ENCODE measurements around the gene ATAD3A.
"Not testable (repeated sequence)": the region's sequence is repeated elsewhere in the genome, so short reads cannot be mapped to it uniquely, and the experiment has no call there.

Gene ATAD3A

DNA sequence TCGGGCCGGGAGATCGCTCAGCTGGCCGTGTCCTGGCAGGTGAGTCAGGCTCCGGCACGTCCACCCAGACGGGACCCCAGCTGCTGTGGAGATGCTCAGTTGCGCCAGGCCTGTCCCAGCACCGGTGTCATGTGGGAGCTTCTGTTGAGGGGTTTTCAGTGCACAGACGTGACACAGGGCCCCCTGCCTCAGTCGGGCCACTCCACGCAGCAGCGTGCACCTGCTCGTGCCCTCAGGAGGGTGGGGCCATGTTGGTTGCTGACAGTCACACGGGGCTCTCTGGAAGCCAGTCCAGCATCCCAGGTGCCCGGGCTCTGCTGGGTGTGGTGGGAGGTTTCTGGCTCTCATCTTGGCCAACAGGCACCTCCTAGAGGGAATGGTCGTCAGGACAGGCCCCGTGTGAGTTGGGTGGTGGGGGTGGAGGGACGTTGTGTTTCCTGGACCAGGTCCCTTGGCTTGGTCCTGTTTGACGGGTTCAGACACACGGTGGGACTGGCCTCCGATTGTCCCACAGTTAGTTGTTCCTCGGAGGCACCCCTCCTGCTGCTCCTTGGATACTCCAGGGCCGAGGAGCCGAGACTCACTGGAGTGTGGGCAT lies 21.2 kb upstream of the ATAD3A start:
- no peak overlapping the region for H3K27ac ChIP-seq (ENCODE audit: low read depth, low read length)
- H3K36me3 ChIP-seq (ENCODE audit: control insufficient read depth, insufficient read depth, low read length), result peaks cover 81% of the 10 kb centered on the region

DNA sequence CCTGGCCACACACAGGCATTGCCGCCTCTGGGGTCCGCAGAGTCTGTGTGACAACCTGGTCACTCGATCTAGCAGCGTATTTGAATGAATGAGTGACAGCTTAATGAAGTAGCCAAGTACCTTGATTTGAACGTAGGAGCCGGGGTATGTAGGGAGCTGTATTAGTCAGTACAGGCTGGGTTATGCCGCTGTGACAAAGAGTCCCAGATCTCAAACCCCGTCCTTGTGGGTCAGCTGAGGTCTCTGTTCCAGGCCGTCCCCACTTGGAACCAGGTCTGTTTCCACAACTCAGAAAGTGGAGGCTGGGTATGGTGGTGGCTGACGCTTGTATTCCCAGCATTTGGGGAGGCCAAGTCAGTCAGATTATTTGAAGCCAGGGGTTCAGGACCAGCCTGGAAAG lies 20.4 kb upstream of the ATAD3A start:
- no peak overlapping the region for H3K9ac ChIP-seq (ENCODE audit: low read length)
- 0 out of 2 replicates have a peak, but pooled peaks cover 2% of the 10 kb centered on the region for H3K9me3 ChIP-seq (ENCODE audit: control insufficient read depth, insufficient read depth, low read depth, low read length)
- H3K27me3 ChIP-seq (ENCODE audit: control insufficient read depth, insufficient read depth, low read length), result no peaks in the 10 kb centered on the region
- H3K27ac ChIP-seq (ENCODE audit: low read depth, low read length), result no peak overlapping the region
- peaks cover 79% of the 10 kb centered on the region for H3K36me3 ChIP-seq (ENCODE audit: control insufficient read depth, insufficient read depth, low read length)
- H3K4me1 ChIP-seq (ENCODE audit: control insufficient read depth, insufficient read depth, low read length), result no peaks in the 10 kb centered on the region
- H3K4me3 ChIP-seq (ENCODE audit: low read depth, low read length), result no peak overlapping the region

More for the DNA sequence above, 21.2 kb upstream of the ATAD3A start:
- no peaks in the 10 kb centered on the region for H3K4me1 ChIP-seq (ENCODE audit: control insufficient read depth, insufficient read depth, low read length)
- H3K4me3 ChIP-seq (ENCODE audit: low read depth, low read length), result no peak overlapping the region
- no peaks in the 10 kb centered on the region for H3K27me3 ChIP-seq (ENCODE audit: control insufficient read depth, insufficient read depth, low read length)
- 0 out of 2 replicates have a peak, but pooled peaks cover 2% of the 10 kb centered on the region for H3K9me3 ChIP-seq (ENCODE audit: control insufficient read depth, insufficient read depth, low read depth, low read length)
- no peak overlapping the region for H3K9ac ChIP-seq (ENCODE audit: low read length)

DNA sequence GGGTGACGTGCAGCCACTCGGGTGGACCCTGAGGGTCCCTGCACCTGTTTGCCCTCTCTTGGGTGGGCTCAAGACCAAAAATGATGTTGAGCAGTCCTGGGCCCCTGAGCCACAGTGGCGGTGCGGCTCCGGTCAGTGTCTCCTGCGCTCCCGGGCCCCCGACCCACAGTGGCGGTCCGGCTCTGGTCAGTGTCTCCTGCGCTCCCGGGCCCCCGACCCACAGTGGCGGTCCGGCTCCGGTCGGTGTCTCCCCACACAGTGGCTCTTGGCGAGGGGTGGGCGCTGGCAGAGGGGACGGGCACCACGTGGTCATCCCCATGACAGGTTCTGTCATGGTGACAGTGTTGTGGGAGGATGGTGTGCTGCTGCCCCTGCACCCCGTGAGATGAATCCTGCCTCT lies 17.7 kb upstream of the ATAD3A start:
- not testable (repeated sequence) for H3K9me3 ChIP-seq (ENCODE audit: control insufficient read depth, insufficient read depth, low read depth, low read length); H3K27me3 ChIP-seq (ENCODE audit: control insufficient read depth, insufficient read depth, low read length); H3K9ac ChIP-seq (ENCODE audit: low read length); H3K4me1 ChIP-seq (ENCODE audit: control insufficient read depth, insufficient read depth, low read length); H3K27ac ChIP-seq (ENCODE audit: low read depth, low read length); H3K4me3 ChIP-seq (ENCODE audit: low read depth, low read length)
- peaks cover 55% of the 10 kb centered on the region for H3K36me3 ChIP-seq (ENCODE audit: control insufficient read depth, insufficient read depth, low read length)

- not testable (repeated sequence) for H3K27ac ChIP-seq (ENCODE audit: low read depth, low read length); H3K27me3 ChIP-seq (ENCODE audit: control insufficient read depth, insufficient read depth, low read length); H3K4me1 ChIP-seq (ENCODE audit: control insufficient read depth, insufficient read depth, low read length); H3K9me3 ChIP-seq (ENCODE audit: control insufficient read depth, insufficient read depth, low read depth, low read length); H3K9ac ChIP-seq (ENCODE audit: low read length); H3K4me3 ChIP-seq (ENCODE audit: low read depth, low read length)
- peaks cover 45% of the 10 kb centered on the region for H3K36me3 ChIP-seq (ENCODE audit: control insufficient read depth, insufficient read depth, low read length)
Measured at GRCh38 chr1:1495461-1495975, 16.4 kb upstream of the ATAD3A start.

GRCh38 chr1:1504777-1505365 lies 7.1 kb upstream of the ATAD3A start:
- peak overlapping the region; percentile 26 for H3K9ac ChIP-seq (ENCODE audit: low read length)
- not testable (repeated sequence) for H3K27me3 ChIP-seq (ENCODE audit: control insufficient read depth, insufficient read depth, low read length); H3K36me3 ChIP-seq (ENCODE audit: control insufficient read depth, insufficient read depth, low read length); H3K9me3 ChIP-seq (ENCODE audit: control insufficient read depth, insufficient read depth, low read depth, low read length); H3K4me1 ChIP-seq (ENCODE audit: control insufficient read depth, insufficient read depth, low read length); H3K27ac ChIP-seq (ENCODE audit: low read depth, low read length)
- peak overlapping the region; percentile 46; the same call in 1 of the 2 replicates for H3K4me3 ChIP-seq (ENCODE audit: low read depth, low read length)

GRCh38 chr1:1505366-1505798 lies 6.6 kb upstream of the ATAD3A start:
- not testable (repeated sequence) for H3K36me3 ChIP-seq (ENCODE audit: control insufficient read depth, insufficient read depth, low read length); H3K27me3 ChIP-seq (ENCODE audit: control insufficient read depth, insufficient read depth, low read length); H3K9me3 ChIP-seq (ENCODE audit: control insufficient read depth, insufficient read depth, low read depth, low read length); H3K4me1 ChIP-seq (ENCODE audit: control insufficient read depth, insufficient read depth, low read length); H3K27ac ChIP-seq (ENCODE audit: low read depth, low read length)
- peak overlapping the region; percentile 46; the same call in 1 of the 2 replicates for H3K4me3 ChIP-seq (ENCODE audit: low read depth, low read length)
- peak overlapping the region; percentile 26 for H3K9ac ChIP-seq (ENCODE audit: low read length)

DNA sequence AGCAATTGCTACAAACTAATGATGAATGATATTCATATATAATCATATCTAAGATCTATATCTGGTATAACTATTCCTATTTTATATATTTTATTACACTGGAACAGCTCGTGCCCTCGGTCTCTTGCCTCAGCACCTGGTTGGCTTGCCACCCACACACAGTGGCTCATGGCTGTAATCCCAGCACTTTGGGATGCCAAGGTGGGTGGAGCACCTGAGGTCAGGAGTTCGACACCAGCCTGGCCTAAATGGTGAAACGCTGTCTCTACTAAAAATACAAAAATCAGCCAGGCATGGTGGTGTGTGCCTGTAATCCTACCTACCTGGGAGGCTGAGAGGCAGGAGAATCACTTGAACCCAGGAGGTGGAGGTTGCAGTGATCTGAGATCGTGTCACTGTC lies 6.2 kb upstream of the ATAD3A start:
- not testable (repeated sequence) for H3K27me3 ChIP-seq (ENCODE audit: control insufficient read depth, insufficient read depth, low read length); H3K9ac ChIP-seq (ENCODE audit: low read length); H3K4me1 ChIP-seq (ENCODE audit: control insufficient read depth, insufficient read depth, low read length); H3K27ac ChIP-seq (ENCODE audit: low read depth, low read length); H3K9me3 ChIP-seq (ENCODE audit: control insufficient read depth, insufficient read depth, low read depth, low read length); H3K4me3 ChIP-seq (ENCODE audit: low read depth, low read length); H3K36me3 ChIP-seq (ENCODE audit: control insufficient read depth, insufficient read depth, low read length)

DNA sequence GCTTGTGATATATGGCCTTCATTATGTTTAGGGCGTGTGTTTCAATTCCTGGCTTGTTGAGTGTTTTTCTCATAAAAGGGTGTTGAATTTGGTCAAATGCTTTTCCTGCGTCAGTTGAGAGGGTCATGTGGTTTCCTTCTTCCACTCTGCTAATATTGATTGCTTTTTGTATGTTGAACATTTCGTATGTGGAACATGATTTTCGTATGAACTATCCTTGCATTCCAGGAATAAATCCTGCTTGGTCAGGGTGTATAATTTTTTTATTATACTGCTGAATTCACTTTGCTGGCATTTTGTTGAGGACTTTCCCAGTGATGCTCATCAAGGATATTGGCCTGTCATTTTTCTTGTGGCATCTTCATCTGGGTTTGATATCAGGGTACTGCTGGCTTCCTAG lies 4.7 kb upstream of the ATAD3A start:
- no peak overlapping the region for H3K27ac ChIP-seq (ENCODE audit: low read depth, low read length)
- no peak overlapping the region for H3K4me3 ChIP-seq (ENCODE audit: low read depth, low read length)
- no peaks in the 10 kb centered on the region for H3K36me3 ChIP-seq (ENCODE audit: control insufficient read depth, insufficient read depth, low read length)
- no peaks in the 10 kb centered on the region for H3K9me3 ChIP-seq (ENCODE audit: control insufficient read depth, insufficient read depth, low read depth, low read length)
- peaks cover 5% of the 10 kb centered on the region; the same call in 1 of the 2 replicates for H3K4me1 ChIP-seq (ENCODE audit: control insufficient read depth, insufficient read depth, low read length)
- no peak overlapping the region for H3K9ac ChIP-seq (ENCODE audit: low read length)
- H3K27me3 ChIP-seq (ENCODE audit: control insufficient read depth, insufficient read depth, low read length), result no peaks in the 10 kb centered on the region

- H3K9ac ChIP-seq (ENCODE audit: low read length); H3K36me3 ChIP-seq (ENCODE audit: control insufficient read depth, insufficient read depth, low read length); H3K27me3 ChIP-seq (ENCODE audit: control insufficient read depth, insufficient read depth, low read length); H3K4me3 ChIP-seq (ENCODE audit: low read depth, low read length); H3K4me1 ChIP-seq (ENCODE audit: control insufficient read depth, insufficient read depth, low read length); H3K9me3 ChIP-seq (ENCODE audit: control insufficient read depth, insufficient read depth, low read depth, low read length); H3K27ac ChIP-seq (ENCODE audit: low read depth, low read length): not testable (repeated sequence)
Measured at GRCh38 chr1:1508775-1509464, 3.0 kb upstream of the ATAD3A start.

- not testable (repeated sequence) for H3K4me1 ChIP-seq (ENCODE audit: control insufficient read depth, insufficient read depth, low read length); H3K27me3 ChIP-seq (ENCODE audit: control insufficient read depth, insufficient read depth, low read length); H3K4me3 ChIP-seq (ENCODE audit: low read depth, low read length); H3K36me3 ChIP-seq (ENCODE audit: control insufficient read depth, insufficient read depth, low read length); H3K9me3 ChIP-seq (ENCODE audit: control insufficient read depth, insufficient read depth, low read depth, low read length); H3K9ac ChIP-seq (ENCODE audit: low read length); H3K27ac ChIP-seq (ENCODE audit: low read depth, low read length)
Measured at GRCh38 chr1:1509465-1509850, 2.5 kb upstream of the ATAD3A start.

DNA sequence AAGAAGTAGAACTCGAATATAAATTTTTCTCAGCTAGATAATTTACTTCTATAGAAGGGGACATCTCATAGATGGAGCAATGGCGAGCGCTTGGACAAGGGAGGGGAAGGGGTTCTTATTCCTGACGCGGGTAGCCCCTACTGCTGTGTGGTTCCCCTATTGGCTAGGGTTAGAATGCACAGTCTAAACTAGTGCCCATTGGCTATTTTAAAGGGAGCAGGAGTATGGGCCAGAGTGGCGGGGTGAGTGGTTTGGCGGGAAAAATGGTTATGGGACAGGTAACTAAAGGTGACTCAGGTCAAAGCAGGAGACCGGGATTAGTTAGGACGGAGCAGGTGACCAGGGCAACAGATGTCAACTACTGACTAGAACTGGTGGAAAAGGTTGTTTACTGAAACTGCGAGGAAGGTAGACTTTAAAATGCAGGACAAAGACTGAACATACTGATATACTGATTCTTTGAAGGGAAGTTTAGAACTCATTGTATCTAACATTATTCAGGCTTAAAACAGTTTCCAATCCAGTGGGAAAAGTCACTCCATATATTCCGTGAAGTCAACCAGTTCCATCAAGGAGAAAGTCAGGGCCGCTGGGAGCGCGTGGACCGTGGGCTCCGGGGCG lies 940 bp upstream of the ATAD3A start:
- H3K36me3 ChIP-seq (ENCODE audit: control insufficient read depth, insufficient read depth, low read length), result peaks cover 7% of the 10 kb centered on the region
- H3K27me3 ChIP-seq (ENCODE audit: control insufficient read depth, insufficient read depth, low read length), result no peaks in the 10 kb centered on the region
- peak overlapping the region; percentile 80 for H3K4me3 ChIP-seq (ENCODE audit: low read depth, low read length)
- no peaks in the 10 kb centered on the region for H3K9me3 ChIP-seq (ENCODE audit: control insufficient read depth, insufficient read depth, low read depth, low read length)
- peaks cover 5% of the 10 kb centered on the region; the same call in 1 of the 2 replicates for H3K4me1 ChIP-seq (ENCODE audit: control insufficient read depth, insufficient read depth, low read length)
- peak overlapping the region; percentile 77 for H3K27ac ChIP-seq (ENCODE audit: low read depth, low read length)
- H3K9ac ChIP-seq (ENCODE audit: low read length), result peak overlapping the region; percentile 91
